Sigmoid colon (tissue), 4 donors: ENCODE results near the gene CNRIP1.

Experiments used
- POLR2AphosphoS5 ChIP-seq, 4 donors: sonication (generic); formaldehyde crosslinking; IDR thresholded peaks; one replicate each; pipeline ENCODE4 v1.6.1; 2017; ENCODE audit warnings: antibody characterized with exemption in 4 of 4
- TF ChIP-seq, protein P1 (sequence below), 4 experiments: fragments of 450-650 bp in 3 of 4; fragments of 200-600 bp in 1 of 4; IDR thresholded peaks; one replicate each; pipeline ENCODE4 v1.5.1; 2016 to 2019; ENCODE audit warnings: antibody characterized with exemption in 4 of 4, mild to moderate bottlenecking in 3 of 4, moderate library complexity in 2 of 4

DNA sequence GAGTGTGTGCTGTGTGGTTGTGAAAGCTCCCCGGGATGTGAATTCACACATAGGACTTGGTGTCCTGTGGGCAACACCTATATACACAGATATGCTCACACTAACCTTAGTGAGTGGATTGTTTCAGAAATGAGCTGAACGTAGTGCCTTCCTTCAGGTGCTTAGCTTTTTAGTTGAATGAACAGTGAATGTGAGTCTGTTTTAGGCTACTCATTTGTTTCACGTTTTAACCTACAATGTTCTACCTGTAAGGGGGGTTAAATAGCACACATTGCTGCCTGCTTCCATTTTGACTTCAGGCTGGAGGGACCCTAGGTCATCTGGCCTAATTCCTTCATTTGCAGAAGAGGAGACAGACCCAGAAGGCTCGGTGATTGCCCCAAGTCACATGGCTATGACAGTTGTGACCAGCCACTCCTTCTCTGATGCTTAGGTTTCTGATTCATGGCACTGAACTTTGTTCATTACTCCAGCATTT is 46.4 kb upstream of the CNRIP1 start:
- TF ChIP-seq, protein P1, sequence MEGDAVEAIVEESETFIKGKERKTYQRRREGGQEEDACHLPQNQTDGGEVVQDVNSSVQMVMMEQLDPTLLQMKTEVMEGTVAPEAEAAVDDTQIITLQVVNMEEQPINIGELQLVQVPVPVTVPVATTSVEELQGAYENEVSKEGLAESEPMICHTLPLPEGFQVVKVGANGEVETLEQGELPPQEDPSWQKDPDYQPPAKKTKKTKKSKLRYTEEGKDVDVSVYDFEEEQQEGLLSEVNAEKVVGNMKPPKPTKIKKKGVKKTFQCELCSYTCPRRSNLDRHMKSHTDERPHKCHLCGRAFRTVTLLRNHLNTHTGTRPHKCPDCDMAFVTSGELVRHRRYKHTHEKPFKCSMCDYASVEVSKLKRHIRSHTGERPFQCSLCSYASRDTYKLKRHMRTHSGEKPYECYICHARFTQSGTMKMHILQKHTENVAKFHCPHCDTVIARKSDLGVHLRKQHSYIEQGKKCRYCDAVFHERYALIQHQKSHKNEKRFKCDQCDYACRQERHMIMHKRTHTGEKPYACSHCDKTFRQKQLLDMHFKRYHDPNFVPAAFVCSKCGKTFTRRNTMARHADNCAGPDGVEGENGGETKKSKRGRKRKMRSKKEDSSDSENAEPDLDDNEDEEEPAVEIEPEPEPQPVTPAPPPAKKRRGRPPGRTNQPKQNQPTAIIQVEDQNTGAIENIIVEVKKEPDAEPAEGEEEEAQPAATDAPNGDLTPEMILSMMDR (IDR thresholded peaks at IDR 0.05): no peak
- peak in 1 of 4 donors; percentile 22 for TF ChIP-seq POLR2AphosphoS5 (IDR thresholded peaks at IDR 0.05)
